HG03175 (cell line): ENCODE results near the gene FREM3.
A peak's percentile ranks its signal among the peaks of the same experiment; 100 is the strongest.
"Not testable (repeated sequence)": the region's sequence is repeated elsewhere in the genome, so short reads cannot be mapped to it uniquely, and the experiment has no call there.

Experiments used
- ATAC-seq: cut with Tn5 transposase; IDR thresholded peaks from one replicate; pipeline ENCODE4 v1.9.1; 2021; ENCODE audit warnings: mild to moderate bottlenecking, moderate library complexity; ENCODE audit not compliant: unreplicated experiment

Gene FREM3

DNA sequence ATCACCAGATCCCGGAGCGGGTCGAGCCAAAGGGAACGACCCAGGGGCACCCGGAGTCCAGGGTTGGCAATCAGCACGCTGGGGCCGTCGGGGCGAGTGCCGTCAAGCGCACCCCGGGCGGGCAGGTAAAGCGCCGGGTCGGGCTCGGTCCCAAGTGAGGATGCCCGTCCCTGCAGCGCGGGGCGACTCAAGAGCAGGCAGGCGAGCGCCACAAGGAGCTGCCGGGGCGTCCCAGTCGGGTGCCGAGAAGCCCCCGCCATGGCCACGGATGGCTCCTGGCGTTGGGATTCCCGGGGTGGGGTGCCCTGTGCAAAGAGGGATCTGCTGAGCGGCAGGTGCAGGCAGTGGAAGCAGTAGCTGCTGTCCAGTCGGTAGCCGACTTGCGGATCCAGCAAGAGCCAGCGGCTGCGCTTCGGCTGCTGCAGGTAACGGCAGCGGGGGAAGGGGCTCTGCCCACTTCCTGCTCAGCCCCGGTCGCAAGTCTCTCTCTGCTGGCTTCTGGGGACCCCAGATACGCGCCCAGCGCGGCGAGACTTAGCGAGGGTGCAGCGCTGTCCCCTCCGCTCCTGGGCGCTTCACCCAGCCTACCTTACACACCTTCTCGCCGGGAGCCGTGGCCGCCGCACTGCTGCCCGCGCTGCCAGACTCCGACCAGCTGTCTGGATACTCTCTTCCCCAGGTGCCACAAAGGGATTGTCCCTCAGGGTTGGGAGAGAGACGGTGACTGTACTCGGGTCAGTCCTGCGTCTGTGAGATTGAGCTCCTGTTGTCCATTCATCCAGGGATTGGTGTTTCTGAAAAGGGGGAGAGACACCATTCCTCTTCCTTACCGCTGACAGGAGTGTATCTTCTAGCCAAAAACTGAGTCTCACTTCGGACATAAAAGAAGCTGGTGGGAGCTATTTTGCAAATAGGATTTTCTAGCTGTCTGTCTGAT is at the start of gene FREM3:
TSS of gene FREM3 (minus strand) at position 260 of the 937 bp plus-strand sequence. CDS start at position 260, 0 bp downstream.
- peak; percentile 43 for ATAC-seq

DNA sequence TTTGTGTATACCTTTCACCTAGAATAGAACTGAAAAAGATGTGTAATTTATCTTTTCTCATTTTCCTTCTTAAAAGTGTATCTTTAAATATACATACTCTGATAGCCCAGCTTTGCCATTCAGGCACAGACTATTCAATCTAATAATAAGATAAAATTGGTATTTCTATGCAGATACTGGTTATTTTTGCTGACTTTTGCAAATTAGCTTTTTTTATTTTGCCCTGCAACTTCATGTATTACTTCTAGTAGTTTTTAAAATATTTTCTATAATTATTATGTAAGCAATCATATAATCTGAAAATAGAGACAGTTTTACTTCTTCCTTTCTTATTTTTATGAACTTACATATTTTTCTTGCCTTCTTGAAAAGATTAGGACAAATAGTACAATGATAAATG is 45.4 kb upstream of the FREM3 start:
- no peak for ATAC-seq

DNA sequence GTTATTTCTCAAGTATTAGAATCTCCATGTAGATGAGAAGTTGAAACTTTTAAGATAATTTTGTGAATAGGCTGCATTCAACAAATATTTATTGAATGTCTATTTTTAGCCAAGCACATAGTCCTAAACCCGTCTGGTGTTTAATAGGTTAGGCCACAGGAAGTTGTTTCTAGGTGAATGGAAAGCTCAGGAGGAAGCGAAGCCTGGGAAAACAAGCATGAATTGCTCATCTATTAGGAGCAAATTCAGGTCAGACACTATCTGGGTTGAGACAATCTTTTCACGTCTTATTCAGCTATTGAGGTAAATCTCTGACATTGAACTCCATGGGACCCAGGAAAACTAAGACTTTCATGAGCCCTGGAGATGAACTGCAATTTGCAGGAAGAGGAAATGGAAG is 43.1 kb upstream of the FREM3 start:
- ATAC-seq = no peak

DNA sequence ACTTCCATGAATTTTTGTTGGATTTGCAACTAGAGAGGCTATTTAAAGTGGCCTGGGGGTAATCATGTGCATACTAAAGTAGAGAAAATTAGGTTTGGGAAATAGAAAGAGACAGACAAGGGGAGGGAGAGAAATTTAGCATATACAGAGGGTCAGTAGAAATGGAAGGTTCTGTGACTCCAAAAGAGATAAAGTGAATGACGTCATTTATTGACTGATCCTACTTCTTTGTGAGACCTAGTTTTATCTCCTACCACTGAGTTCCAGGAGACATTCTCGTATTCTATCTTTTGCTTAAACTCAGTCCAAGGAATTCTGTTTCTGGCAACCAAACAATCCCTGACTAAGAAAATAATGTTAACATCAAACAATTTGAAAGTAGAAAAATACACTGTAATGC is 42.4 kb upstream of the FREM3 start:
- ATAC-seq = no peak

DNA sequence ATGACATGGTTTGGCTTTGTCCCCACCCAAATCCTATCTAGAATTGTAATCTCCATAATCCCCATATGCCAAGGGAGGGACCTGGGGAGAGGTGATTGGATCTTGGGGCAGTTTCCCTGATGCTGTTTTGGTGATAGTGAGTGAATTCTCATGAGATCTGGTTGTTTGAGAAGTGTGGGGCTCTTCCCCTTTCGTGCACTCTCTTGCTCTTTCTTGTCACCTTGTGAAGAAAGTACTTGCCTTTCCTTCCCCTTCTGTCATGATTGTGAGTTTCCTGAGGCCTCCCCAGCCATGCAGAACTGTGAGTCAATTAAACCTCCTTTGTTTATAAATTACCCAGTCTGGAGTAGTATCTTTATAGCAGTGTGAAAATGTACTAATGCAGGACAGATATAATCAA is 36.4 kb upstream of the FREM3 start:
- no peak for ATAC-seq

DNA sequence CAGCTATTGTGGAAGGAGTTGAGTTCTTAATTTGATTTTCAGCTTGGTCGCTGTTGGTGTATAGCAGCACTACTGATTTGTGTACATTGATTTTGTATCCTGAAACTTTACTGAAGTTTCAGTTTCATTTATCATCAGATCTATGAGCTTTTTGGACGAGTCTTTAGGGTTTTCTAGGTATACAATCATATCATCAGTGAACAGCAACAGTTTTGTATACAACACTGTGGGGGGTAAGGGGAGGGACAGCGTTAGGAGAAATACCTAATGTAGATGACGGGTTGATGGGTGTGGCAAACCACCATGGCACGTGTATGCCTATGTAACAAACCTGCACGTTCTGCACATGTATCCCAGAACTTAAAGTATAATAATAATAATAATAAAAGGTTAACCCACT is 35.6 kb upstream of the FREM3 start:
- not testable (repeated sequence) for ATAC-seq

GRCh38 chr4:143728166-143728565 is 27.7 kb upstream of the FREM3 start:
- ATAC-seq = no peak

DNA sequence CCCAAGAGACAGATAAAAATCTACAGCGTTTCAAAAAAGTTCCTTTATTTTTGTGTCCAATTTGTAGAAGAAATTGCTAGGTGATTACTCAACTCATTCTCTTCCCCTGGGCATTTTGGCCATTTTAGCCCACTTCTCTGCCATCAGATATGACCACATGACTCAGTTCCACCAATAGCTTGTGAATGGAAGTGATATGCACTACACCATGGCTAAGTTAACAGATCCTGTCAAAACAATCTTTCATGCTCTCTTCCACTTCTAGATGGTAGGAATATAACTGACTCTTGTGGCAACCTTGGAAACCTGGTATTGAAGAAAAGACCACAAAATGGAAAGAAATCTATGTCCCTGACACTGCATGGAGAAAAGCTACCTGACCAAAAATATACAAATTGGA is 26.2 kb upstream of the FREM3 start:
- ATAC-seq = no peak

DNA sequence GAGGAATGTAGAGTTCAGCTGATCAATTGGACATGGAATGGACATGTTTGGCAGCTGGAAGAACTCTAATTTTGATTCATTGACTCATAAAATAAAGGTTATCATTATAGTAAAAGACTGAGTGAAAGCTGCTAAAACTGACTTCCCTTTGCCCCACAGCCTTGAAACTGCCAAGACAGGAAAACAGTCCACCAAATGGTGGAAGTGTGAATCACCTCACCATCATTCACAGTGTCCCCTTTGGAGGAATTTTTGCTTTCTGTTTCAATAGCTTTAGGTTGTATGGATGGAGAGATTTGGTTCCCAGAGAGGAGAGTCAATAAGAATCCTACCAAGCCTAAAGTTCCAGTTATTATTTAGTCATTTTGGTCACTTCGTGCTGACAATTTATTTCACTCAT is 20.8 kb upstream of the FREM3 start:
- no peak for ATAC-seq

GRCh38 chr4:143718748-143719147 is 18.3 kb upstream of the FREM3 start:
- ATAC-seq = not testable (repeated sequence)

GRCh38 chr4:143713955-143714625 is 13.6 kb upstream of the FREM3 start:
- ATAC-seq = no peak

- no peak for ATAC-seq
Measured at GRCh38 chr4:143713553-143713952, 13.1 kb upstream of the FREM3 start.

DNA sequence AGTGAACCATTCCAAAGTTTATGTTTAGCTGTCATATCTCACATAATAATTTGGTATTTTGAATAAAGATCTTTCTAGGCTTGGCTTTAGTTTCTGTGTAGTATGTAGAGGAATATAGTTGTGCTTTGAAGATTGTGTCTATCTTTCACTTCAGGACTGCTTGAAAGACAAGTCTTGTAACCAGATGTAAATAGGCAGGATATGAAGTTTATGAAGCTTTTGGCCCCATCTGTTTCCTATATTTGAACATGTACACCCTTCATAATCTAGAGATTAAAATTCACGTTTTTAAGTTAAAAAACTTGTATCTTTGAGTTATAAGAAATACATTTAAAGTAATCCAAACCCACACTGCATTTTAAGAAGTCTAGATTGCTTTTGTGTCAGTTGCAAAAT is 11.7 kb upstream of the FREM3 start:
- no peak for ATAC-seq

GRCh38 chr4:143711543-143712154 is 11.2 kb upstream of the FREM3 start:
- no peak for ATAC-seq

DNA sequence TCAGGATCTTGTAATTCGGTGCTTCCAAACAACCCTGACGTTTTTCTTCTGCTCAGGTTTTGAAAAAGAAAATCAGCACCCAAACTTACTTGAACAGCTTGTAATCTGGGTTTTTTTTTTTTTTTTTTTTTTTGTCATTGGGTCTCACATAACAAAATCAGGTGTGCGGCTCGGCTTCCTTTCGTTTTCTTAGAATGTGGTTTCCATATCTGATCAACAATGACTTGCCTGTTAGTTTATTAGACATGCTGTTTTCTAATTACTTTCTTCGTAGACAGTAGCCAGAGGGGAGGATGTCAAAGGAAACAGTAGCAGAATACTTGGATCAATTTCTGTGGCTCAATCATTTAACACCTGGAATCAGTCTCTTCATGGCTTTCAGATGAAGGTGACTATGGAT is 890 bp upstream of the FREM3 start:
- no peak for ATAC-seq

DNA sequence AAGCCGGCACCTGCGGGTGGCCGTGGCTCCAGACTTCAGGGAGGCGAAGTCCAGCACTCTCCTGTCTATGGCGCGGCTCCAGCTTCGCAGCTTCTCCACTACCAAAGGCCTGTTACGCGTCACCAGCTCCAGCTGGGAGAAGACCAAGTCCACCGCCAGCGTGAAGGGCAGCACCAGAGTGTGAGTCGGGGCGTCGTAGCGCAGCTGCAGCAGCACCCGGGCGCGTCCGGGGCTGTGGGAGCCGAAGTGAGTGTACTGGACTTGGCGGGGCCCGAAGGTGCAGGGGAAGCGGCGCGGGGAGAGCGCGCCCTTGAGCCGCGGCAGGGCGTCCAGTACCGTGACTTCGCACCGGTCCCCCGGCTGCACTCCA is 444 bp downstream of the FREM3 start:
- ATAC-seq = no peak

DNA sequence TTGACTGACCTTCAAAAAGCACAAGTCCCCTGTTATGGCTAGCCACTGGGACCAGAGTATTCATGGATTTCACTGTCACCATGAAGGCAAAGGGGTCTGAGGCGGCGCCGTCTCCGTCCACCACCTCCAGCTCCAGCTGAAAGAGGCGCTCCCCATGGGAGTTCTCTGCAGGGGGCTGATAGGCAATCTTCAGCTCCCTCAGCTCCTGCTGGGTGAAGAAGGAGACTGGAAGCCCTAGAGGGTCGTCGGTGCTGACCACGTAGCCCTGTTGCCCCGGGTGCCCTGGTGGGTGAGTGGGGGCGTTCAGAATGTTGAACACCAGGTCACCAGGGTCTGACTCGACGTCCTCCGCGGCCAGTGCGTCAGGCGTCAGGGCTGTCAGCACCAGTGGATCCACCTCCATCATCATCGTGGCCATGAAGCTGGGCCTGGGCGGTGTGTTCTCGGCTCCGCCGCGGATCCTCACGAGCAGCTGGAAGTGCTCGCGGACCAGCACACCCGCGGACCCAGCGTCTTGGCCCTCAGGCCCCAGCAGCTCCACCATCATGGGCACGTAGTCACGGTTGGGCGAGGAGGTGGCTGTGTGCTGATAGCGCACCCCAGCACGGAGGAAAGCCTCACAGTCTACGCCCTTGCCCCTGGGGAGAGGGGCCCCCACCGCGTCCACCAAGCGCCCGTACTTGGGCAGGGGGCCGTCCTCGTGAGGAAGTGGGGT is 987 bp downstream of the FREM3 start:
- ATAC-seq = no peak

DNA sequence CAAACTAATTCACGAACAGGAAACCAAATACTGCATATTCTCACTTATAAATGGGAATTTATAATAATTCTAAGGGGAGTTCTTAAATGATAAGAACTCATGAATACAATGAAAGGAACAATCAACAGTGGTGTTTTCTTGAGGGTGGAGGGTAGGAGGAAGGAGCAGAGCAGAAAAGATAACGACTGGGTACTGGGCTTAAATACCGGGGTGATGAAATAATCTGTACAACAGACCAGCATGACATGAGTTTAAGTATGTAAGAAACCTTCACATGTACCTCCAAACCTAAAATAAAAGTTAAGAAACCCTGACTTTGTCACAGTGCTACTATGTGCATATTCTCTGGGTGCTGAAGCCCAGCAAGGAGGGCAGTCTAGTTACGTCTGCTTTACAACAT is 6.6 kb downstream of the FREM3 start:
- no peak for ATAC-seq

GRCh38 chr4:143692241-143692640 is 8.2 kb downstream of the FREM3 start:
- ATAC-seq = no peak

GRCh38 chr4:143679434-143679833 is 21.0 kb downstream of the FREM3 start:
- ATAC-seq = no peak

GRCh38 chr4:143673629-143674028 is 26.8 kb downstream of the FREM3 start:
- ATAC-seq = not testable (repeated sequence)
